ENCODE data around the gene SYT9. TPM values are rescaled to one million over a fixed set of nuclear protein-coding genes. Genes with fewer than 3 reads are reported as not detected.

Gene SYT9, protein sequence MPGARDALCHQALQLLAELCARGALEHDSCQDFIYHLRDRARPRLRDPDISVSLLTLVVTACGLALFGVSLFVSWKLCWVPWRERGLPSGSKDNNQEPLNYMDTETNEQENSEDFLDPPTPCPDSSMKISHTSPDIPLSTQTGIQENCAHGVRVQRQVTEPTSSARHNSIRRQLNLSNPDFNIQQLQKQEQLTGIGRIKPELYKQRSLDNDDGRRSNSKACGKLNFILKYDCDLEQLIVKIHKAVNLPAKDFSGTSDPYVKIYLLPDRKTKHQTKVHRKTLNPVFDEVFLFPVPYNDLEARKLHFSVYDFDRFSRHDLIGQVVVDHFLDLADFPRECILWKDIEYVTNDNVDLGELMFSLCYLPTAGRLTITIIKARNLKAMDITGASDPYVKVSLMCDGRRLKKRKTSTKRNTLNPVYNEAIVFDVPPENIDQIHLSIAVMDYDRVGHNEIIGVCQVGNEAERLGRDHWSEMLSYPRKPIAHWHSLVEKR
- total RNA-seq (0.25 TPM in 1 of 2 replicates, not detected in the other), polyA plus RNA-seq (0.23 and 0.27 TPM in 2 replicates), polyA minus RNA-seq (1.1 and 1.2 TPM in 2 replicates), Bru-seq, nascent RNA (percentile 7 among the genes with signal in this experiment), BruChase-seq, experiment 1, labeled RNA remaining after a 6-hour chase (percentile 15 among the genes with signal in this experiment), BruChase-seq, experiment 2, labeled RNA remaining after a 2-hour chase (percentile 18 among the genes with signal in this experiment)
- 0.27 and 0.30 TPM in 2 replicates for polyA plus RNA-seq (2011; cell fraction: cytosol; rRNA removed)
- 0.38 TPM in 2 replicates for polyA plus RNA-seq (2011; cell fraction: nucleus; rRNA removed)
- polyA plus RNA-seq (2012), result 0.12 and 0.21 TPM in 2 replicates
- not detected for polyA minus RNA-seq (2011; cell fraction: cytosol; rRNA and poly(A)+ RNA removed)
- 0.48 and 0.72 TPM in 2 replicates for polyA minus RNA-seq (2011; cell fraction: nucleus; rRNA and poly(A)+ RNA removed)
- long read RNA-seq, partial matches to known transcripts, result 0 of 2 reads
- long read RNA-seq, other reads (novel, unspliced or antisense), result 1 of 2 reads

- no peaks in the 10 kb centered on the region for H3K79me2 ChIP-seq (ENCODE audit: control insufficient read depth, insufficient read depth, low read length)
- ChIA-PET CTCF (interaction anchor here (0.8 to 1.2 kb wide), 4 partner anchors 10 to 154 kb away, joined by 3 to 4 read pairs (median 3); no protein-coding TSS in a partner anchor), POLR2A (no interaction called here)
- H3K36me3 ChIP-seq (ENCODE audit: control insufficient read depth in 2 of 2, extremely low read depth in 1 of 2, insufficient read depth in 2 of 2, low read length in 2 of 2), result no peaks in the 10 kb centered on the region
- dilution Hi-C loops (cut with MboI; ENCODE audit: extremely low pct_ligation_motif_present, low sequenced_read_pairs), result no loop called here
- H2AFZ ChIP-seq (ENCODE audit: low read depth, low read length), result peak within 1 kb of the TSS; percentile 29
- H3K4me2 ChIP-seq (ENCODE audit: insufficient read depth, low read length), result peak within 1 kb of the TSS; percentile 47
- peaks cover 6% of the 10 kb centered on the region for H3K4me1 ChIP-seq (ENCODE audit: control insufficient read depth, extremely low read depth, insufficient read depth, low read length)
- H3K9me3 ChIP-seq (replicated peaks; ENCODE audit: control insufficient read depth, insufficient read depth, low read length), result no peaks in the 10 kb centered on the region
- H3K4me3 ChIP-seq (replicated peaks in 1 of 3; ENCODE audit: insufficient read depth in 1 of 3, low read depth in 1 of 3, low read length in 3 of 3), result peak within 1 kb of the TSS; percentile 1 to 50 (median 43)
- DNase-seq (ENCODE audit: low read depth, low spot score) (peak; percentile 42), FAIRE-seq (no peak)
- no peaks in the 10 kb centered on the region for H3K9me1 ChIP-seq (replicated peaks; ENCODE audit: control insufficient read depth, extremely low read depth, insufficient read depth, low read length)
- no peak within 1 kb of the TSS for H3K27ac ChIP-seq (ENCODE audit: insufficient read depth, low read depth, low read length)
- no peaks in the 10 kb centered on the region for H4K20me1 ChIP-seq (replicated peaks; ENCODE audit: control insufficient read depth, extremely low read depth, insufficient read depth, low read length)
- intact Hi-C loops (cut with micrococcal nuclease), result no loop called here
- TF ChIP-seq GATA2 (IDR thresholded peaks at IDR 0.05; ENCODE audit: insufficient read depth, insufficient read length, low read depth, low read length) (no peak), EZH2 (IDR thresholded peaks at IDR 0.05; ENCODE audit: borderline replicate concordance, low read depth, low read length, severe bottlenecking) (peak; percentile 16)
- H3K27me3 ChIP-seq (ENCODE audit: control insufficient read depth in 2 of 2, insufficient read depth in 2 of 2, low read length in 2 of 2), result peaks cover 21 to 46% of the 10 kb centered on the region in 2 experiments
- BruUV-seq (replicated peaks), result no TSS peak
- H3K9ac ChIP-seq (replicated peaks; ENCODE audit: extremely low read depth, insufficient read depth, low read length), result no peak within 1 kb of the TSS
These were observed at the start of gene SYT9 for GRCh38 chr11:7251836-7252682. SYT9 (plus strand) TSS chr11:7251904; CDS start chr11:7252187, 283 bp downstream.

All from endothelial cell of umbilical vein (primary cell).